Glomerular visceral epithelial cell (primary cell): ENCODE measurements around the gene ALPL.

Experiments used
- DNase-seq: peaks from one replicate; pipeline ENCODE4 v3.0.0-alpha.2; 2016; ENCODE audit errors: extremely low spot score

ALPL gene

GRCh38 chr1:21530368-21531016, 21.3 kb downstream of the ALPL start:
- DNase-seq, result no peak

GRCh38 chr1:21531241-21531640, 22.0 kb downstream of the ALPL start:
- DNase-seq, result no peak

- no peak for DNase-seq
These were observed 23.3 kb downstream of the ALPL start for GRCh38 chr1:21532496-21532895.

DNA sequence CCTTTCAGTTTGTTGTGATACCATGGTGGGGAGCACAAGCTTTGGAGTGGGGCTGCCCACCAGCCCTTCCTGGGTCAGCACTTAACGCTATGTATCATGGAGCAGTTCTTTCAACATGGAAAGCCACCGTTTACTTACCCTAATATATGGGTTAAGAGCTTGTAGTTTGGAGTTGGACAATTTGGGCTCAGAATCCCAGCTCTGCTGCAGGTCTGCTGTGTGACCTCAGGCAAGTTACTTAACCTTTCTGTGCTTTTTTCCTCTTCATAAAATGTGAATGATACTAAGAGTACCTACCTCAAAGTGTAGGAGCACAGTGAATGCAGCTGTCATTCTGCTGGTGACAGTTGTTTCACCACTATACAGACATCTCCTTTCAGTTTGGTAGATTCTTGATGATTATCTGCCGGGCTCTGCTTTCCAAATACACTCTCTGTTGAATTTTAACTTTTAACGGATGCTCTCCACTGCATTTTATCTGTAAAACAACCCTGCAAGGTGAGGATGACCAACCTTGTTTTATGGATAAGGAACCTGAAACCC, 23.8 kb downstream of the ALPL start:
- DNase-seq, result no peak

- DNase-seq, result no peak
These were observed 24.9 kb downstream of the ALPL start for GRCh38 chr1:21534146-21534545.

DNA sequence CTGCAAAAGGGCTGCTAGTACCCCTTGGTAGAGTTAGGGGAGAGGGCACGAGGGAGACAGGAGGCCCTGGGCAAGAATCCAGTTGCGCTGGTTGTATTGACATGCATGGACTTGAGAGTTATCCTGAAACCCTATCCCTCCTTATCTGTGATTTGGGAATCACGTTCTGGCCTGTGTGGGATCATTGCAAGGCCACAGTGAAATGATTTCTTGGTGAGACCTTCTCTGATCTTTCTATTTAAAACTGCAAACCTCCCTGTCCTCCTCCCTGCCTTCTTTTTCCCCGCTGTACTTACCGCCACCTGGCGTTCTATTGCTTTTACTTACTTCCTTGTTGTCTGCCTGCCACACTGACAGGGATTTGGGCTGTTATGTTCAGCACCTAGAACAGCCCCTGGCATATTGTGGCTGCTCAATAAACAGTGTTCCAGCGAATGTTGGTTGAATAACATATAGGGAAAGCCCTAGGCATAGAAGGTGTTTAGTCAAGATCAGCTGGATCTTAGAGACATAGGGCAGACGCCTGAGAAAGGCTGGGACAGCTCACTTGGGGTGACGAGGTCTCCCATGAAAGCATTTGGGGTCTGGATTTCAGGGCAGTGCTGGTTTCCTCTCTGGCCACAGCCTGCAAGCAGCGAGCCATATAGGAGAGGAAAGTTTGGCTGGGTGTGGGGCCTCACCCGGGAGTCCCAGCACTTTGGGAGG, 25.6 kb downstream of the ALPL start:
- peak; percentile 56 for DNase-seq

- DNase-seq, result no peak
These were observed 27.0 kb downstream of the ALPL start for GRCh38 chr1:21536218-21536617.

DNA sequence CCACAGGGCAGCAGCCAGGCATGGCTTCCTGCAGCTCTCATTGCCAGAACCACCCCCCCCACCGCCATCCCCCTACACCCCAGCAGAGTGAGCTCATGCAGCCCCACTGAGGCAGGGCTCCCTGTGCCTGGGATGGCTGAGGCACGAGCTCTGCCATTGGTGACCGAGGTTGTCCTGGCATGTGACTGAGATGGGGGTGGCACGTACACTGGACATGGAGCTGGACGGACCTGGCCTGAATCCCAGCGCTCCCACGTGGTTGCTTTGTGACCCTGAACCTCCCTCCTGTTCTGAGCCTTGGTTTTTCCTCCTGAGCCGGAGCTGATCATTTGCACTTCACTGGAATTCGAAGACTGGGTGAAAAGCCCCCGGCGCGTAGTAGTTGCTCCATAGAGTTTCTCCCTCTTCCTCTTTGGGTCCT, 28.3 kb downstream of the ALPL start:
- no peak for DNase-seq

DNA sequence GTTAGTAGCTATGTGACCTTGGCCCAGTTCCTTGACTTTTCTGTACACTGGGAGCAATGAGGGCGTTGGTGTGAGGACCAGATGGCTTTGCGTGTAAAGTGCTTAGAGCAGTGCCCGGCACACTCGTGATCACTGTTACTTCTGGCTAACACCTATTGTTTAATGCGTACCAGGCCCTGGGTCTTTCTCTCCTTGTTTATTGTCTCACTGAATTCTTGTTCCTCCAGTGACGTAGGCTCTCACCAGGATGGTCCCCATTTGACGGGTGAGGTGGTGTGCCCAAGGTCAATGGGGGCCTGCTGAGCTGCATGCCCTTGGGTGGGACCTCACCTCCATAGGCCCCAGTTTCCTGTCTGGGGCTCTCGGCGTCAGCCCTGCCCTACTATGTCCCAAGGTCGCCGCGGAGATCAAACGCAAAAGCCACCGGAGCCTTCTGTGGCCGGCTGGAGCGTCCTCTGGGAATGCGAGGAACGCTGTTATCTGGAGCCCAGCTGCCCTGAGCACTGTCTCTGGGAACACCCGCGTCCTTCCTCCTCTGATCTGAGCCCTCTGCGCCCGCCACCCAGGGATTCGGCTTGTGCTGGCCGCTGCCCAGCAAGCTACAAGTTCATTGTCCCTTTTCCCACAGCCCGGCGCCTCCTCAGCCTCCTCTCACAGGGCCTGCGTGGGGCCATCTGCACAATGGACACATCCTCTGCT, 28.9 kb downstream of the ALPL start:
- no peak for DNase-seq

GRCh38 chr1:21539933-21540332, 30.7 kb downstream of the ALPL start:
- no peak for DNase-seq

- DNase-seq, result no peak
These were observed 32.1 kb downstream of the ALPL start for GRCh38 chr1:21541329-21541728.

DNA sequence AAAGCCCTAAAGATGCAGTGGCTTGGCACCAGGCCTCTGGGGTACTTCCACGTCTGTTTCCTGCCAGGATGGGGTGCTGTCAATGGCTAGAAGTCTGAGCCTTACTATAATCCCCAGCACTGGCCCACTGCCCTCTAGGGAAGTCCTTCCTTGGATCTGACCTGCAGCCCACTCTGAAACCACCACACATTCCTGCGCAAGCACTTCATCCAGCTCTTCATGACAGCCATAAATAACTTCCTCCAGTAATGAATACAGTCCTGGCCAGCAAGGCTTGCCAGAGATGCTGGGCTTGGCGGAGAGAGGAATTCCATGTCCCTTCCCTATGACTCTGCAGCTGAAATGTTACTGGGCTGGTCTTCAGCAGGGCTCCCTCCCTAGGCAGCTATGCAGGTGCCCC, 32.6 kb downstream of the ALPL start:
- no peak for DNase-seq

DNA sequence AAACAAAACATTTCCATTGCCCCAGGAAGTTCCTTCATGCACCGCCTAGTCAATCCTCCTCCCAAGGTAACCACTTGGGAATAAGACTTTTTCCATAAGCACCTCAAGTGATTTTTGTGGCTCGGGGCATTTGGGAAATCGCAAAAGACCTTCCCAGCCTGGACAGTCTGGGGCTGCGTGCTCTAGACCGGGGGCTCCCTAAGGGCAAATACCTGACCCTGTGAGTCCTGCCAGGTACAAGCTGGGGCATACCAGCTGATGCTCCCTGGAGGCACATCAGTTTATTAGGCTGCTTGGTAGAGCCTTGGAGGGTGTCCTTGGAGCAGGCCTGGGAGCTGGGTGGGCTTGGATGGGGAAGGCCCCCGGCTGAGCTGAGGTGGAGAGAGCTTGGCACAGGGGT, 34.4 kb downstream of the ALPL start:
- no peak for DNase-seq

- DNase-seq, result no peak
These were observed 34.9 kb downstream of the ALPL start for GRCh38 chr1:21544095-21544494.

DNA sequence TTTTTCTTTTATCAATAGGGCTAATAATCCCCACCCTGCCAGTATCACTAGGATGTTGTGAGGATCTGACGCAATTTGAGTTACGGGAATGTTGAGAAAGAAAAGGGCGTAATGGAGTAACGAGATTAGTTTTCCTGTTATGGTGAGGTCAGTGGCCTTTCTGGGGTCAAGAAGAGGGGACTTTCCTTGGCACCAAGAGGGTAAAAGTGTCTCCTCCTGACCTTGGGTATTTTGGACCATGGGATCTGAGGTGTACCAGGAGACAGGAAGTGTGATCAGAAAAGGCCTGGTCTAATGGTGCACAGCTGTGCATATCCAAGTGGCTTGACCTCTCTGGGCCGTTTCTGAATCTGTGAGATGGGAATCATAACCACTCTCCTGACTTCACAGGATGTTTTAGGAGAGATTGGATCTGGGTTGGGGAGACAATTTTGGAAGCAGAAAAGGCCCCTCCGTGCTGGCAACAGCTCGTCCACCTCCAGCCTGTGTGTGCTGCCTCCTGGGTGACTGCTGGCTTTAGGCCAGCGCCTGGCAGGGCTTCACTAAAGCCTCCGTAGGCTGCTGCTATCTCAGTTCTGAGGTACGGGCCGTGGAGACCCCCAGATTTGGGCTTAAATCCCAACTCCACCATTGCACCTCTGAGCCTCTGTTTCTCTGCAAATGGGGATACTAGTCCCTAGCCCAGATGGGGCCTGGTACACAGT, 37.1 kb downstream of the ALPL start:
- no peak for DNase-seq

DNA sequence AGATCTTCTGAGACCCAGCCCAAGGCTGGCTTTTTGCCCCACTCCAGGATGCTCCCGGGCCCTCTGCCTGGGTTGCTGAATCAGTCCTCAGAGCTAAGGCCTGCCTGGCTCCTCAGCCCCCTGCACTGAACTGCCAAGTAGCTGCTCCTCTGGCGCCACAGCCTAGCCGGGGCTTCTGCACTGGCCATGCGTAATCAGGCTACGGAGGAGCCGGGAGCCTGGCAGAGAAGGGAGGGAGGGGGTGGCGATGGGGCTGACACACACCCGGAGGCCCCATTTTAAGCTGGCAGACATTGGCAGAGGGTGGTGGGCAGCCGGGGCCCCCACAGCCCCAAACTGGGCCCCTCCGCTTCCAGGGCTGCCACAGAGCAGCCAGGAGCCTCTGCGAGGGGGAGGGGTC, 38.7 kb downstream of the ALPL start:
- no peak for DNase-seq

DNA sequence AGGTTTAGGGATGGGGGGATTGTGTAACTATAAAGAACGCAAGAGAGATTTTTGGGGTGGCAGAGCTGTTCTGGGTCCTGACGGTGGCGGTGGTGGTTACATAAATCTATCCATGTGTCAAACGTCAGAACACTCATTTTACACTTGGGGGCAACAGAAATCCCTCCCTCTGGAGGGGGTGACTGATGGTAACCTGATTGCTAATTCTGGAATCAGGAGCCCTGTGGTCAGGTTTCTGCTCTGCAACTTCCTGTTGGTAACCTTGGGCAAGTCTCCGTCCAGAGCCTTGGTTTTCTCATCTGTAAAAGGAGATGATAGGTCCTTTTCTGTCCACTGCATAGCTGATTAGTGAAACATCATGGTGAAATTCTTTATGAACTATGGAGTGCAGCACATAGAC, 40.9 kb downstream of the ALPL start:
- no peak for DNase-seq

DNA sequence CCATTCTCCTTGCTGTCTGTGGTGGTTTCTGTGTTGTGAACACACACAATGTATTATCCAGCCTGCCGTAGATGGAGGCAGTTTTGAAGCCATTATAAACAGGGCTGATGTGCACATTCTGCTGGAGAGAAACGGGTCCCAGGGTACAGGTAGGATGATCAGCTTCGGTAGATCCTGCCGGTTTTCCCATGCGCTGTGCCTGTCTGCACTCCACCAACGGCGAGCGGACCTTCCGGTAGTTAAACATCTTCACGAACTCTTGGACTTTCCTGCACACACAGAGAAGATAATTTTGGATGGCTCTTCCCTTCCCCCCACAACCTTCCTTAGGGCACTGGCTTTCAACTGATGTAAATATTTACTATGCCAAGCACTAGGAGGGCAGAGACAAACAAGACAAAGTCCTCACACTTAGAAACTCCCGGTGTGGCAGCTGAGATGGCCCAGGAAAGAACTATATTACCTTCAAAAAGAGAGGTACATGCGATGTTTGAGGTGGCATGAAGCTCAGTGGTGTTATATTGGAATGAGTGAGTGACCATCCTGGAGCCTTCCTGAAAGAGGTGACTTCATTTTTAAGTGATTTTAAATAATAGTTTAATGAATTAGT, 41.7 kb downstream of the ALPL start:
- DNase-seq, result no peak

DNA sequence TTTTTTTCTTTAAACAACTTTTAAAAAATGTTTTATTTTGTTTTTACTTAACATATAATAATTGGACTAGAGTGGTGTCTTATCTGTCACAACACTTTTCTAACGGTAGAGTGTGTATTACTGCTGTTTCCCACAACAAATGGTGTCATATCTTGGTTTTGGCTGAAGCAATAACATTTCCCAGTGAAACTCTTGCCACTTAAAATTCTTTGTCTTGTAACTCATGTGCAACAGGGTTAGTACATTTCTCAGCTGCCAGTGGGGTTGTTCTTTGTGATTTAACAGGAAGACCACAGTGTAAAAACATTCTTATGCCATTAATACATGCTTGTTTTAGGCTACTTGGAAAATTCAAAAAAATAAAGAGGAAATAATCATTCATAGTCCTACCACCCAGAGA, 43.5 kb downstream of the ALPL start:
- peak; percentile 44 for DNase-seq

GRCh38 chr1:21553116-21553926, 44.1 kb downstream of the ALPL start:
- DNase-seq, result peak; percentile 26
